ENCODE data around the gene EIF1AD. TPM values are rescaled to one million over a fixed set of nuclear protein-coding genes. Genes with fewer than 3 reads are reported as not detected.

The EIF1AD gene
- total RNA-seq, 1 donor from 2014 or later: 50.6 TPM

DNA sequence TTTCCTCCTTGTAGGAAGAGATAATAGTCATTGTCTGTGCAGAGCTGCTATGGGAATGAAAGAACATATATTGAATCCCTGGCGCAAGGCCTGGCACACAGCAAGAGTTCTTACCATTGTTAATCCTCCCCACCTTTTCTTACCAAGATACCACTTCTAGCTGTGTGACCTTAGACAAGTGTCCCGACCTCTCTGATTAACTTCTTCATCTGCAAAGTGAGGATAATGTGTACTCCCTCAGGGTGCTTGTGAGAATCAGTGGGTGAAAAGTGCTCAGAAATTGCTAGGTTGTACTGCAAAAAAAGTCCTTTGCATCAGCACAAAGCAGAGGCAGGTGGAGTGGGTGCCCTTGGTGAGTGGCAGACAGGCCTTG is 6.1 kb upstream of the EIF1AD start:
- intact Hi-C loops (cut with DNase I): no loop called here

DNA sequence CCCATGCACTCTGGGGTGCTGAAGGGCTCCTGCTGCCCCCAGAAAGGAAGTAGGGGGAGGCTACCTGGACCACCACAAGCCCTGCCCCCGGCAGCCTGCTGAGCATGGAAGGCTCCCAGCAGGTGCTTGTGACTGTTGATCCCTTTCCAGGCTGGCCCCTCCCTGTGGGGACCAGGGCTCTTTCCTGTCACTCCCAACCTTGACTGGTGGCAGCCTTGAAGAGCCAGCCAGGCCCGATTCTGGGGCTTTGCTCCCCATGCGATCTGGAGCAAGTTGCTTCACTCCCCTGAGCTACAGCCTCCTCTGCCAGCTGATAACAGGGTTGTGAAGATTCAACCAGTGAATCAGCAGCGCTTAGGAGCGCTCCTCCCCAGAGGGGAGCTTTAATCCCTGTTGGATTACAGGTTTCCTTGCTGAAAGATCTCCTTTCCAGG is 5.3 kb upstream of the EIF1AD start:
- intact Hi-C loops (cut with DNase I): no loop called here
- peaks cover 20% of the 10 kb centered on the region for H3K4me1 ChIP-seq
- H3K27me3 ChIP-seq: no peaks in the 10 kb centered on the region
- H3K27ac ChIP-seq: no peak overlapping the region
- H3K4me3 ChIP-seq: no peak overlapping the region
- DNase-seq (ENCODE audit: extremely low spot score in 2 of 2): no peak
- peaks cover 0 to 11% of the 10 kb centered on the region in 2 donors for H3K36me3 ChIP-seq
- TF ChIP-seq POLR2A (IDR thresholded peaks at IDR 0.05) (no peak), POLR2AphosphoS5 (IDR thresholded peaks at IDR 0.05; ENCODE audit: insufficient read depth in 1 of 2, low read depth in 1 of 2) (no peak)
- TF ChIP-seq, protein P1, sequence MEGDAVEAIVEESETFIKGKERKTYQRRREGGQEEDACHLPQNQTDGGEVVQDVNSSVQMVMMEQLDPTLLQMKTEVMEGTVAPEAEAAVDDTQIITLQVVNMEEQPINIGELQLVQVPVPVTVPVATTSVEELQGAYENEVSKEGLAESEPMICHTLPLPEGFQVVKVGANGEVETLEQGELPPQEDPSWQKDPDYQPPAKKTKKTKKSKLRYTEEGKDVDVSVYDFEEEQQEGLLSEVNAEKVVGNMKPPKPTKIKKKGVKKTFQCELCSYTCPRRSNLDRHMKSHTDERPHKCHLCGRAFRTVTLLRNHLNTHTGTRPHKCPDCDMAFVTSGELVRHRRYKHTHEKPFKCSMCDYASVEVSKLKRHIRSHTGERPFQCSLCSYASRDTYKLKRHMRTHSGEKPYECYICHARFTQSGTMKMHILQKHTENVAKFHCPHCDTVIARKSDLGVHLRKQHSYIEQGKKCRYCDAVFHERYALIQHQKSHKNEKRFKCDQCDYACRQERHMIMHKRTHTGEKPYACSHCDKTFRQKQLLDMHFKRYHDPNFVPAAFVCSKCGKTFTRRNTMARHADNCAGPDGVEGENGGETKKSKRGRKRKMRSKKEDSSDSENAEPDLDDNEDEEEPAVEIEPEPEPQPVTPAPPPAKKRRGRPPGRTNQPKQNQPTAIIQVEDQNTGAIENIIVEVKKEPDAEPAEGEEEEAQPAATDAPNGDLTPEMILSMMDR (IDR thresholded peaks at IDR 0.05): no peak
- no peaks in the 10 kb centered on the region for H3K9me3 ChIP-seq

More for the DNA sequence above, 6.1 kb upstream of the EIF1AD start:
- no peaks in the 10 kb centered on the region for H3K9me3 ChIP-seq
- TF ChIP-seq POLR2AphosphoS5 (IDR thresholded peaks at IDR 0.05; ENCODE audit: insufficient read depth in 1 of 2, low read depth in 1 of 2): no peak
- TF ChIP-seq, protein P1 (IDR thresholded peaks at IDR 0.05): no peak
- no peak for TF ChIP-seq POLR2A (IDR thresholded peaks at IDR 0.05)
- H3K4me1 ChIP-seq: peaks cover 19% of the 10 kb centered on the region
- H3K27me3 ChIP-seq: no peaks in the 10 kb centered on the region
- no peak overlapping the region for H3K27ac ChIP-seq
- H3K4me3 ChIP-seq: no peak overlapping the region
- no peak for DNase-seq (ENCODE audit: extremely low spot score in 2 of 2)
- peaks cover 0 to 11% of the 10 kb centered on the region in 2 donors for H3K36me3 ChIP-seq

DNA sequence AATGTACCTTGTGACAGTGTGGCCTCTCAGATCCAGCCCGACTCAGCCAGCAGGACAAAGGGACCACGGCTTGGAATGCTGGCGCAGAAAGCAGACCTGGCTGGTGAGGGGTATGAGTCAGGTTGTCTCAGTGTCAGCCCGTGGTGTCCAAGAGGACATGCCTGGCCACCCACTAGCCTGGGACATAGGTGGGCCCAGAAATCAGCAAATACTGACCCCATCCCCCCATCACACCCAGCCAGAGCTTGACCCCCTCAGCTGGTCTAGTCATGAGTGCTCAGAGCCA is 4.9 kb upstream of the EIF1AD start:
- TF ChIP-seq POLR2A (IDR thresholded peaks at IDR 0.05) (no peak), POLR2AphosphoS5 (IDR thresholded peaks at IDR 0.05; ENCODE audit: insufficient read depth in 1 of 2, low read depth in 1 of 2) (no peak)
- TF ChIP-seq, protein P1 (IDR thresholded peaks at IDR 0.05): no peak
- no peak for DNase-seq (ENCODE audit: extremely low spot score in 2 of 2)
- Histone ChIP-seq H3K27ac (no peak overlapping the region), H3K9me3 (no peaks in the 10 kb centered on the region), H3K4me3 (no peak overlapping the region), H3K4me1 (peaks cover 16% of the 10 kb centered on the region), H3K36me3 (peaks cover 0 to 11% of the 10 kb centered on the region in 2 donors), H3K27me3 (no peaks in the 10 kb centered on the region)
- intact Hi-C loops (cut with DNase I): no loop called here

DNA sequence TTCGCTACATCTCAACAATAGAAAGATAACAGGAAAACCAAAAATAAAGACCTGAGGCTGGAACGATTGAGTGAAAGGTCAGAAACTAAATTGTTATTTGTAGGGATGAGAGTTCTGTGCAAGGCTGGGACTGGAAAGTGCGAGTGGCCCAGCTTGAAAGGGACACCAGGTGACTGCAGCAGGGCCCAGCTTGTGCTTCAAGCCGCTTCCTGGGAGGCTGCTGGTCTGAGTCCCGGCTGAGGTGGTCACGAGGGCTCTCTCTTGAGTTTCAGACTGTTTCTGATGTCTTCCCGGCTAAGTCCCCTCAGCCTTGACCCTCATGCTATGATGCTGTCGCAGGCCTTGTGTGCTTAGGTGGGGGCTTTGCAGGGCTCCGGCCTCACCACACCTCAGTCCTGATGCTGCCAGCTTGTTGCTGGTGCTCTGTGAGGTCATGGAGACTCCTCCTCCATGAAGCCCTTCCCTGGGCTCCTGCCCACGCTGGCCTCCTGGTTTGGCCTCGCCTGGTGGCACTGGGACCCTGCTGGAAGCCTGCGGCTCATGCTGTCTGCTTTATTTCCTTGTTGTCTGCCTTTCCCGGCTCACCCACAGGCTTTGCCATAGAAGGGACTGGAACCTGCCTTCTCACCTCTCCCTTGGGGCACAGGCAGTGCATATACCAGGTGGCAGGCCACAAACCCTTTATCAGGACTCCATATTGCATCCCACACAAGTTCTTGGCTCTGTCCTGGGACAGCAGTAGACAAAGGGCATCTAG is 4.4 kb upstream of the EIF1AD start:
- Histone ChIP-seq H3K4me3 (no peak overlapping the region), H3K27me3 (no peaks in the 10 kb centered on the region), H3K9me3 (no peaks in the 10 kb centered on the region), H3K4me1 (peaks cover 13% of the 10 kb centered on the region), H3K27ac (no peak overlapping the region), H3K36me3 (peaks cover 0 to 11% of the 10 kb centered on the region in 2 donors)
- no peak for DNase-seq (ENCODE audit: extremely low spot score in 2 of 2)
- TF ChIP-seq, protein P1 (IDR thresholded peaks at IDR 0.05): no peak
- TF ChIP-seq POLR2A (IDR thresholded peaks at IDR 0.05) (no peak), POLR2AphosphoS5 (IDR thresholded peaks at IDR 0.05; ENCODE audit: insufficient read depth in 1 of 2, low read depth in 1 of 2) (no peak)
- intact Hi-C loops (cut with DNase I): no loop called here

DNA sequence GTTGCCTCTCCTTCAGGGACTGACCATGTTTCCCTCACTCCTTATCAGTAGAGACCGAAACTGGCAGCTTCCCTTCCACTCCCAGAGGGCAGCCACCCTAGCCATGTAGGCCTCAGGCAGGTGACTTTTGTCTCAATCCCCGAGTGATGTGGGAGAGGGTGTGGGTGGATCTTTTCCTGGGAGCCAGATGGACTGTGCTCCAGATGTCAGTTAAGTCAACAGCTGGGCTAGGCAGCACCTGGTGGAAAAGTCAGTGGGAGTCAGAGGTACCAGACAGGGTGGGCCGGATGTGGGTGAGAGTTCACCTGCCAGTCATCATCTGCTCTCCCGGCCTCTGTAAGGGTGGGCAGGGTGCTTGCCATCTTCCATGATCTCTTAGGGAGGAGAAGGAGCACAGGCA is 2.2 kb upstream of the EIF1AD start:
- Histone ChIP-seq H3K27me3 (no peaks in the 10 kb centered on the region), H3K9me3 (no peaks in the 10 kb centered on the region), H3K4me1 (peaks cover 34% of the 10 kb centered on the region), H3K36me3 (peaks cover 0 to 21% of the 10 kb centered on the region in 2 donors), H3K27ac (no peak overlapping the region), H3K4me3 (no peak overlapping the region)
- DNase-seq (ENCODE audit: extremely low spot score in 2 of 2): peak in 1 of 2 donors; percentile 72
- intact Hi-C loops (cut with DNase I): loop anchor here (5.0 kb wide), 1 partner anchor 117 kb away; the partner anchor contains the start of gene FIBP
- TF ChIP-seq POLR2A (IDR thresholded peaks at IDR 0.05): no peak
- TF ChIP-seq, protein P1 (IDR thresholded peaks at IDR 0.05): no peak
- TF ChIP-seq POLR2AphosphoS5 (IDR thresholded peaks at IDR 0.05; ENCODE audit: insufficient read depth in 1 of 2, low read depth in 1 of 2): no peak

Measured in vagina (tissue), 2 donors.